Ascending aorta (tissue), 2 donors: ENCODE data around the gene DGKG. TPM values are rescaled to one million over a fixed set of nuclear protein-coding genes. Genes with fewer than 3 reads are reported as not detected.

Experiments used
- DNase-seq, 2 donors: peaks; one replicate each; pipeline ENCODE4 v3.0.0-alpha.2; 2019; ENCODE audit warnings: low spot score in 2 of 2
- H3K27ac ChIP-seq, 2 donors: fragments of 200-600 bp; sonication (generic); one replicate each; pipeline ENCODE4 v1.5.1; 2016 to 2017; ENCODE audit warnings: mild to moderate bottlenecking in 1 of 2
- H3K27me3 ChIP-seq: fragments of 200-600 bp; sonication (generic); one replicate; pipeline ENCODE4 v1.5.1; 2017
- H3K36me3 ChIP-seq, 2 donors: fragments of 200-600 bp; sonication (generic); one replicate each; pipeline ENCODE4 v1.5.1; 2016
- H3K4me1 ChIP-seq, 2 donors: fragments of 200-600 bp; sonication (generic); one replicate each; pipeline ENCODE4 v1.5.1; 2016 to 2017; ENCODE audit warnings: mild to moderate bottlenecking in 1 of 2
- H3K4me3 ChIP-seq, 2 donors: fragments of 200-600 bp; sonication (generic); one replicate each; pipeline ENCODE4 v1.5.1; 2016 to 2017; ENCODE audit warnings: mild to moderate bottlenecking in 1 of 2
- H3K9me3 ChIP-seq, 2 donors: fragments of 200-600 bp; sonication (generic); one replicate each; pipeline ENCODE4 v1.5.1; 2016
- intact Hi-C: fragments of 100-400 bp; cut with DNase I; formaldehyde crosslinking; loops from one replicate; pipeline ENCODE4 v1.15.1; 2023
- total RNA-seq: library from RNA; depleted of rRNA; stranded (reverse); fragments of >200 nt; gene quantifications from one replicate; pipeline ENCODE4 v1.1.0, GENCODE V29; 2016
- TF ChIP-seq, protein P1 (sequence below), 3 experiments: fragments of 200-600 bp in 2 of 3; fragments of 450-650 bp in 1 of 3; sonication (generic) in 2 of 3; IDR thresholded peaks; one replicate each; pipeline ENCODE4 v1.5.1; 2016 to 2019; ENCODE audit warnings: antibody characterized with exemption in 3 of 3, mild to moderate bottlenecking in 1 of 3, moderate library complexity in 1 of 3

The DGKG gene
- total RNA-seq, 1 donor from 2014 or later, result 11.1 TPM

DNA sequence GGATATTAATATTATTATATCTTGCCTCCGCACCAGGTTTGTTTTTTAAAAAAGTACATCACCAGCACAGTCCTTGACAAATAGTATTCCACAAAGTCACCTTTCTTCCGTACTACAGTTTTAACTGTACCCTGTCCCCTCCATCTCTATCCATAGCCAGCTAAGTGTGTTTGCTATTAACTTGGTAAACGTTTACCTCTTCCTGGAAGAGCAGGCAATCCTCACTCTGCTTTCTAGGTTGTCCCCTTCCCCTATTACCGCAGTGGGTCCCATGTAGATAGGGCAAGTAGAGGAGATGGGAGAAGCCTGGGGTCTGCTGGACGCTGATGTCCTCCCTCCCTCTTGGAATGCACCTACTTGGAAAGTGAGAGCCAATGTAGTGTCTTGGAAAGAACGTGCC is 169.2 kb downstream of the DGKG start:
- TF ChIP-seq, protein P1, sequence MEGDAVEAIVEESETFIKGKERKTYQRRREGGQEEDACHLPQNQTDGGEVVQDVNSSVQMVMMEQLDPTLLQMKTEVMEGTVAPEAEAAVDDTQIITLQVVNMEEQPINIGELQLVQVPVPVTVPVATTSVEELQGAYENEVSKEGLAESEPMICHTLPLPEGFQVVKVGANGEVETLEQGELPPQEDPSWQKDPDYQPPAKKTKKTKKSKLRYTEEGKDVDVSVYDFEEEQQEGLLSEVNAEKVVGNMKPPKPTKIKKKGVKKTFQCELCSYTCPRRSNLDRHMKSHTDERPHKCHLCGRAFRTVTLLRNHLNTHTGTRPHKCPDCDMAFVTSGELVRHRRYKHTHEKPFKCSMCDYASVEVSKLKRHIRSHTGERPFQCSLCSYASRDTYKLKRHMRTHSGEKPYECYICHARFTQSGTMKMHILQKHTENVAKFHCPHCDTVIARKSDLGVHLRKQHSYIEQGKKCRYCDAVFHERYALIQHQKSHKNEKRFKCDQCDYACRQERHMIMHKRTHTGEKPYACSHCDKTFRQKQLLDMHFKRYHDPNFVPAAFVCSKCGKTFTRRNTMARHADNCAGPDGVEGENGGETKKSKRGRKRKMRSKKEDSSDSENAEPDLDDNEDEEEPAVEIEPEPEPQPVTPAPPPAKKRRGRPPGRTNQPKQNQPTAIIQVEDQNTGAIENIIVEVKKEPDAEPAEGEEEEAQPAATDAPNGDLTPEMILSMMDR (IDR thresholded peaks at IDR 0.05), result no peak
- H3K9me3 ChIP-seq, result no peaks in the 10 kb centered on the region
- intact Hi-C loops, result no loop called here
- no peak overlapping the region for H3K27ac ChIP-seq
- H3K4me1 ChIP-seq, result peaks cover 0 to 6% of the 10 kb centered on the region in 2 donors
- no peak for DNase-seq
- H3K27me3 ChIP-seq, result no peaks in the 10 kb centered on the region
- no peak overlapping the region for H3K4me3 ChIP-seq
- H3K36me3 ChIP-seq, result no peaks in the 10 kb centered on the region

DNA sequence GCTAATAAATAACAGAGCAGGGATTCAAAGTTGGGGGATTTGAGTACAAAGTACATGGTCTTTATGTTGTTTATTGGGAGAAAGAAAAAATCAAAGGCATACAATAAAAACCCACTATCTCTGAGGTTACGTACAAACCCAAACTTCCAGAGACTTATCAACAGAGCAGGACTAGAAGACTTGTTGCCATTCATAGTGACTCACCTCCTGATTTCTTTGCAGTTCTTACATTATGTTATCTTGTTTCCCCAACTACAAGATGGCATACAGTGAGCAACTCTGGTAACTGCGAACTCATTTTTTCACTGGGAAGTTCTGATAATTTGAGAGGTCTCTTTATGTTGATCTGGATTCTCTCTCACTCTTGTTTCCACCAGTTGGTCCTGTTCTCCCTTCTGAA is 172.5 kb downstream of the DGKG start:
- H3K27ac ChIP-seq, result no peak overlapping the region
- TF ChIP-seq, protein P1 (IDR thresholded peaks at IDR 0.05), result no peak
- no peak for DNase-seq
- no peaks in the 10 kb centered on the region for H3K36me3 ChIP-seq
- H3K27me3 ChIP-seq, result no peaks in the 10 kb centered on the region
- intact Hi-C loops, result no loop called here
- H3K4me3 ChIP-seq, result no peak overlapping the region
- no peaks in the 10 kb centered on the region for H3K9me3 ChIP-seq
- peaks cover 0 to 6% of the 10 kb centered on the region in 2 donors for H3K4me1 ChIP-seq

DNA sequence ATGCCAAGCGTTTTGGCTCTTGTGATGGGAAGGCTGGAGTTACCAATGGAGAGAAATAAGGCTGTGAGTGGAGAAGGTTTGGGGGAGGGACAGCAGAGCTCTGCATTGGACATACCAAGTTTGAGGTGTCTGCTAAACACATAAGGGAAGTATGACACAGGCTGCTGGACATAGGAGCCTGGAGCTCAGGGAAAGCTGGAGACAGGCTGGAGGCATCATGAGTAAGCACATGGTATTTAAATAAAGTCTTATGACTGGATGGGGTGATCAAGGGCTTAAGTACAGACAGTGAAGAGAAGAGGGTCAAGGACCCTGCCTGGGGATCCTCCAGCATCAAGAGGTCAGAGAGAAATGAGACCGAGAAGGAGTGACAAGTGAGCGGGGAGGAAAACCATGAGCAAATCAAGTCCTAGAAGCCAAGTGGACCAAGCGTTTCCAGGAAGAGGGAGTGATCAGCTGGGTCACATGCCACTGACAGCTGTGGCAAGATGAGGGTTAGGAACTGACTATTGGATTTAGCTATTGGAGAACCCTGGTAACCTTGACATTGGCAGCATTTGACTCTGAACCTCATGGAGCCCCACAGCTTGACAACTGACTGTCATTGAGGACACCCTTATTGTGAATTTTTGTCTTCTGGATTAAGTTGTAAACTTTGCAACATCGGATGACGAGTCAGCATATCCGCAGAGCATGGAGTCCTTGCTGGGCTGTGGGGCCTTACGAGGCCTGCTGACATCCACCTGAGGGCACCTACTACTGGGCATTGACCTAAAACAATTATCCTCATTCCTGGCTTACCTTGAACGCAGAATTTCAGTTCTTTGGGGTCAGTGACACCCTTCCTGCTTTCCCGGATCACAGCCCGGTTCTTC is 174.4 kb downstream of the DGKG start:
- H3K36me3 ChIP-seq, result no peaks in the 10 kb centered on the region
- no peak overlapping the region for H3K4me3 ChIP-seq
- no peaks in the 10 kb centered on the region for H3K27me3 ChIP-seq
- no peak for DNase-seq
- H3K27ac ChIP-seq, result no peak overlapping the region
- intact Hi-C loops, result no loop called here
- TF ChIP-seq, protein P1 (IDR thresholded peaks at IDR 0.05), result no peak
- no peaks in the 10 kb centered on the region for H3K4me1 ChIP-seq
- H3K9me3 ChIP-seq, result no peaks in the 10 kb centered on the region

DNA sequence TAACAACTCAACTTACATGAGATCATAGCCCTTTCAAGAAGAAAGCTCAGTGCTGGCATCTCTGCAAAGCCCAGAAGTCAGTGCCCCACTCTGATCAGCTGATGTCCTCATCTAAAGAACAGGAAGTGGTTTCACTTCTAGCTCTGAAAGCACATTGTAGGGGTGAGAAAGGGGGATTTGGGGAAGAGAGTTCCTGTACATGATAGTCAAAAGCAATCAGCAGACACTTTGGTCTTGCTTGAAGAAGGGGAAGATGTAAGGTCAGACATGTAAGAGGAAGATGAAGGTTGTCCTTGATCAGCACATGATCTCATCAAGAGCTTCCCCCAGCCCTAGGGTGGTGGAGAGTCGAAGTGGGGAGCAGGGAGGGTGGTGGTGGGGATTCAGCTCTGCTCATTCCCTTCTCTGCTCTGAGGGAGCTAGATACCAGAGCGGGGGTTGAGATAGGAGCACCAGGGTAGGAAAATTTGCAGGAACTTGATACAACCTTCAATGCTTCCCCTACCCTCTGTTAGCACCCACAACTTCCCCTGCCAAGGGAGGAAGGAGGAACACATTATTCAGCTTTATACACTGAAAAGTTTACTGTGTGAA is 176.7 kb downstream of the DGKG start:
- DNase-seq, result no peak
- intact Hi-C loops, result no loop called here
- Histone ChIP-seq H3K4me3 (no peak overlapping the region), H3K9me3 (no peaks in the 10 kb centered on the region), H3K27me3 (no peaks in the 10 kb centered on the region), H3K27ac (no peak overlapping the region), H3K4me1 (no peaks in the 10 kb centered on the region), H3K36me3 (no peaks in the 10 kb centered on the region)
- TF ChIP-seq, protein P1 (IDR thresholded peaks at IDR 0.05), result no peak

DNA sequence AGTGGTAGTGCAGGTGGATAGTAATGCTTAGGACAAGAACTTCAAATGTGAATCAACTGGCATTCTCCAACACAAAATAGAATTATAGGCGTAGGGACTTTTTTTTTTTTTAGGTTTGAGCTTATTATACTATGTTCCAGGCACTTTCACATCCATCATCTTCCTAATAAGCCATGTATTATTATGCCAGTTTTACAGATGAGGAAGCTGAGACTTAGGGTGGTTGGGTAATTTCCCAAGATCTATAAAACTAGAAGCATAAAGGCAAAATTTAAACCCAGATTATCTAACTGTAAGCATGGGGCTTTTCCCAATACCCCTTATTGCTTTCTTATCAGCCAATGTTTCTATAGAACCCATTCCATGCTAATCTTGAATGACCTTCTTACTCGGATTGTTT is 178.0 kb downstream of the DGKG start:
- no peaks in the 10 kb centered on the region for H3K4me1 ChIP-seq
- no peak for DNase-seq
- H3K4me3 ChIP-seq, result no peak overlapping the region
- TF ChIP-seq, protein P1 (IDR thresholded peaks at IDR 0.05), result no peak
- H3K27me3 ChIP-seq, result no peaks in the 10 kb centered on the region
- no peaks in the 10 kb centered on the region for H3K9me3 ChIP-seq
- intact Hi-C loops, result no loop called here
- no peak overlapping the region for H3K27ac ChIP-seq
- H3K36me3 ChIP-seq, result no peaks in the 10 kb centered on the region
